Measurements from ENCODE around the gene SMKR1.
A peak's percentile ranks its signal among the peaks of the same experiment; 100 is the strongest.
"Not testable (repeated sequence)": the region's sequence is repeated elsewhere in the genome, so short reads cannot be mapped to it uniquely, and the experiment has no call there.

SMKR1 gene

DNA sequence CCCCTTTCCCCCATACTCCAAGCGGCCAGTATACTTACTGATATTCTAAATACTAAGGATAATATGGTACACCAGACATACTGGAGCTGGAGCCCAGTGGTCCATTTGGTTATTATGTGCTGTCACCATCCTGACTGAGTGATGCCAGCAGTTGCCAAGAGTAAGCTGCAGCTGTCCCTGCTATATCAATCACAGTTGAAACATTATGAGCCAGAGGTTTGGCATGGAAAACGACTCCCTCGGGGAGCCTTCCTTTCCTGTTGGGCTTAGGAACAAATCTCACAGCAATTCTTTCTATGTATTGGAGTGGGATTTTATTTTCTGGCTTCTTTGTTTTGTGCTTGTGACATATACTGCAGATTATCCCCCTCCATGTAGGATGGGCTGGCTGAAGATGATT lies 35.5 kb upstream of the SMKR1 start:
- peaks cover 4% of the 10 kb centered on the region for H3K27me3 Mint-ChIP-seq (ENCODE audit: low read depth)
- TF ChIP-seq, protein P1, sequence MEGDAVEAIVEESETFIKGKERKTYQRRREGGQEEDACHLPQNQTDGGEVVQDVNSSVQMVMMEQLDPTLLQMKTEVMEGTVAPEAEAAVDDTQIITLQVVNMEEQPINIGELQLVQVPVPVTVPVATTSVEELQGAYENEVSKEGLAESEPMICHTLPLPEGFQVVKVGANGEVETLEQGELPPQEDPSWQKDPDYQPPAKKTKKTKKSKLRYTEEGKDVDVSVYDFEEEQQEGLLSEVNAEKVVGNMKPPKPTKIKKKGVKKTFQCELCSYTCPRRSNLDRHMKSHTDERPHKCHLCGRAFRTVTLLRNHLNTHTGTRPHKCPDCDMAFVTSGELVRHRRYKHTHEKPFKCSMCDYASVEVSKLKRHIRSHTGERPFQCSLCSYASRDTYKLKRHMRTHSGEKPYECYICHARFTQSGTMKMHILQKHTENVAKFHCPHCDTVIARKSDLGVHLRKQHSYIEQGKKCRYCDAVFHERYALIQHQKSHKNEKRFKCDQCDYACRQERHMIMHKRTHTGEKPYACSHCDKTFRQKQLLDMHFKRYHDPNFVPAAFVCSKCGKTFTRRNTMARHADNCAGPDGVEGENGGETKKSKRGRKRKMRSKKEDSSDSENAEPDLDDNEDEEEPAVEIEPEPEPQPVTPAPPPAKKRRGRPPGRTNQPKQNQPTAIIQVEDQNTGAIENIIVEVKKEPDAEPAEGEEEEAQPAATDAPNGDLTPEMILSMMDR (IDR thresholded peaks at IDR 0.05; ENCODE audit: unreplicated experiment in 3 of 3) = no peak

GRCh38 chr7:129468087-129468486 lies 34.2 kb upstream of the SMKR1 start:
- Mint-ChIP-seq H3K4me3 (no peak overlapping the region), H3K9me3 (no peaks in the 10 kb centered on the region), H3K27me3 (ENCODE audit: low read depth) (peaks cover 4% of the 10 kb centered on the region), H3K27ac (peak overlapping the region in 1 of 3 experiments; percentile 40), H3K4me1 (no peaks in the 10 kb centered on the region), H3K36me3 (ENCODE audit: low read depth) (no peaks in the 10 kb centered on the region)
- TF ChIP-seq, protein P1 (IDR thresholded peaks at IDR 0.05; ENCODE audit: unreplicated experiment in 3 of 3) = no peak

More for the DNA sequence above, 35.5 kb upstream of the SMKR1 start:
- no peak overlapping the region for H3K27ac Mint-ChIP-seq
- H3K9me3 Mint-ChIP-seq = no peaks in the 10 kb centered on the region
- H3K4me3 Mint-ChIP-seq = no peak overlapping the region
- no peaks in the 10 kb centered on the region for H3K36me3 Mint-ChIP-seq (ENCODE audit: low read depth)
- no peaks in the 10 kb centered on the region for H3K4me1 Mint-ChIP-seq

- no peaks in the 10 kb centered on the region for H3K4me1 Mint-ChIP-seq
- no peak overlapping the region for H3K27ac Mint-ChIP-seq
- no peaks in the 10 kb centered on the region for H3K9me3 Mint-ChIP-seq
- H3K4me3 Mint-ChIP-seq = no peak overlapping the region
- H3K36me3 Mint-ChIP-seq (ENCODE audit: low read depth) = no peaks in the 10 kb centered on the region
- peaks cover 4% of the 10 kb centered on the region for H3K27me3 Mint-ChIP-seq (ENCODE audit: low read depth)
- TF ChIP-seq, protein P1 (IDR thresholded peaks at IDR 0.05; ENCODE audit: unreplicated experiment in 3 of 3) = no peak
These were observed 33.8 kb upstream of the SMKR1 start for GRCh38 chr7:129468547-129468946.

GRCh38 chr7:129469930-129470329 lies 32.4 kb upstream of the SMKR1 start:
- TF ChIP-seq, protein P1 (IDR thresholded peaks at IDR 0.05; ENCODE audit: unreplicated experiment in 3 of 3) = no peak
- H3K9me3 Mint-ChIP-seq = peaks cover 1% of the 10 kb centered on the region
- H3K27me3 Mint-ChIP-seq (ENCODE audit: low read depth) = peaks cover 4% of the 10 kb centered on the region
- no peak overlapping the region for H3K4me3 Mint-ChIP-seq
- no peak overlapping the region for H3K27ac Mint-ChIP-seq
- peaks cover 2% of the 10 kb centered on the region for H3K36me3 Mint-ChIP-seq (ENCODE audit: low read depth)
- H3K4me1 Mint-ChIP-seq = no peaks in the 10 kb centered on the region

GRCh38 chr7:129470411-129470810 lies 31.9 kb upstream of the SMKR1 start:
- Mint-ChIP-seq H3K4me3 (no peak overlapping the region), H3K27ac (no peak overlapping the region), H3K36me3 (ENCODE audit: low read depth) (peaks cover 6% of the 10 kb centered on the region), H3K4me1 (no peaks in the 10 kb centered on the region), H3K27me3 (ENCODE audit: low read depth) (peaks cover 4% of the 10 kb centered on the region), H3K9me3 (peaks cover 3% of the 10 kb centered on the region)
- TF ChIP-seq, protein P1 (IDR thresholded peaks at IDR 0.05; ENCODE audit: unreplicated experiment in 3 of 3) = no peak

- TF ChIP-seq, protein P1 (IDR thresholded peaks at IDR 0.05; ENCODE audit: unreplicated experiment in 3 of 3) = no peak
- peaks cover 3% of the 10 kb centered on the region for H3K9me3 Mint-ChIP-seq
- peaks cover 4% of the 10 kb centered on the region for H3K27me3 Mint-ChIP-seq (ENCODE audit: low read depth)
- peaks cover 6% of the 10 kb centered on the region for H3K36me3 Mint-ChIP-seq (ENCODE audit: low read depth)
- no peak overlapping the region for H3K27ac Mint-ChIP-seq
- no peak overlapping the region for H3K4me3 Mint-ChIP-seq
- no peaks in the 10 kb centered on the region for H3K4me1 Mint-ChIP-seq
These were observed 30.9 kb upstream of the SMKR1 start for GRCh38 chr7:129471402-129471827.

- H3K36me3 Mint-ChIP-seq (ENCODE audit: low read depth) = peaks cover 13% of the 10 kb centered on the region
- not testable (repeated sequence) for H3K4me3 Mint-ChIP-seq; H3K9me3 Mint-ChIP-seq; H3K27ac Mint-ChIP-seq; H3K27me3 Mint-ChIP-seq (ENCODE audit: low read depth); H3K4me1 Mint-ChIP-seq
These were observed 26.4 kb upstream of the SMKR1 start for GRCh38 chr7:129475931-129476330.

GRCh38 chr7:129476398-129476797 lies 25.9 kb upstream of the SMKR1 start:
- not testable (repeated sequence) for H3K27me3 Mint-ChIP-seq (ENCODE audit: low read depth); H3K9me3 Mint-ChIP-seq
- peaks cover 13% of the 10 kb centered on the region for H3K36me3 Mint-ChIP-seq (ENCODE audit: low read depth)

More at GRCh38 chr7:129476398-129476797, 25.9 kb upstream of the SMKR1 start:
- H3K4me3 Mint-ChIP-seq, H3K27ac Mint-ChIP-seq, H3K4me1 Mint-ChIP-seq: not testable (repeated sequence)

Measured in nephron (organoid).